CD1c-positive myeloid dendritic cell (primary cell): ENCODE results near the gene BCR.

Source experiments
- DNase-seq: peaks from one replicate; pipeline ENCODE4 v3.0.0-alpha.2; 2016; ENCODE audit errors: extremely low spot score

Gene BCR

DNA sequence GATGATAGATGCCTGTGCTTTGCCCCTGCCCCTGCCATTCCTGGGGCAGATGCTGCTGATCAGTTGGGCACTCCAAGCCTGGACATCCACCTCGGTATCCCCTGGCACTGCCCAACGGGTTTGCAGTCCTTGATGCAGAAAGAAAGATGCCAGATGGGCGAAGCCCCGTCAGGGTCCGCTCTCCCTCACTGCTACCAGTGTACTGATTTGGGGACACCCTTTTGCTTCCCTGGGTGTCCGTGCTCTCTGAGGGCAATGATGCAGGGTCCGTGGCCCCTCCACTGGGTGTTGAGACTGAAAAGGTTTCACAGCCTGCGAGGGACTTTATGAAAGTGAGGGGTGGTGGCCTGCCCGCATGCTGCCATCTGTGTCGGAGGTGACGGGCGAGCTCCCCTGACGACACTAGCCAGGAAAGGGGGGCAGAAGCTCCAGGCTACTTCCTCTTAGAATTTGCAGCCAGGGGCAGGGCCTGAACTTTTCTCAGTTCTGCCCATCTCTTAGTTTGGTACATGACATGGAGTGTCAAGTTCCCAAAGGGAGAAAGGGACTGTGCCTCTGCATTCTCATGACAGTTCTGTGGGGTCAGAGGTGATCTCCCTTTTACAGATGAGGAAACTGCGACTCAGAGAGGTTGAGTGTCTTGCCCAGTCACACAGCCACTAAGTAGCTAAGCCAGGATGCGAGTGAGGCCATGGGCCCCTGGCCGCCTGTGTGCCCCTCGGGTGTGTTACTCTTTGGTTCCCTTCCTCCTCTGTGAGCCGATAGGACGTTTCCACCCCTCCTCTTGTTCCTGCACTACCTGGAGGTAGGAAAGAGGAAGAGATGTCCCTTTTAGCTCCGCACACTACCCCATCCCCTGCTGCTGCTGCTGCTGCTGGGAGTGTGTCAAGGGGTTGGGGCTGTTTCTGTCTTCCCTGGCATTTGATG lies 96.6 kb downstream of the BCR start:
- DNase-seq = peak; percentile 39

DNA sequence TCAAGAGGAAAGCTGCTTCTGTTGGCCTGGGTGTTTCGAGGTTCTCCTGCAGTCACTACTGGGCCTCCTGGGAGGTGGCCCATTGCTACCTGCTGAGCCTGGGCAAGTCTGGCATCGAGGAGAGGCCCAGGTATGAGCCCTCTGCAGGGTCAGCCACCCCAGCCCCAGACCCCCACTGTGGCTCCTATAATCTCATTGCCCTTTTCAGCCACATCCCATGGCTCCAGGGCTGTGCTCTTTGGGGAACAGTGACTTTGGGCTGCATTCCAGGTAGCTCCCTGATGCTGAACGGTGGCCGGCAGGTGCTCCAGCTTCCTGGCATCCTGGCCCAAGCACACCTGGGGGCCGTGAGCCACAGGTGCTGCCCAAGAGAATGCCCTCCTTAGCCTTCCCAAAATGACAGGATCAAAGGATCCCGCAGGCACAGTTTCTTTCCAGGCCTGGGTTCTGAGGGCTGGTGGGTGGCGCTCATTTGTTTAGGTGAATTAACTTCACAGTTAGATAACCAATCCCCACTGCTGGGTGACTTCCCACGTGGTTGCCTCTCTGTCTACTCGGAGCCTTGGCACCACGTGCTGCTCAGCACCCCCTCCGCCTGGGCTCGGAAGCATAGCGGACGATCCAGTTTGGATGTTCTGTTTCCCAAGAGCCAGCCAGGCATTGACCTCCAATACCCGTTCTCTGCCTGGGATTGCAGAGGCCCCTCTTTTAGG lies 97.4 kb downstream of the BCR start:
- no peak for DNase-seq

DNA sequence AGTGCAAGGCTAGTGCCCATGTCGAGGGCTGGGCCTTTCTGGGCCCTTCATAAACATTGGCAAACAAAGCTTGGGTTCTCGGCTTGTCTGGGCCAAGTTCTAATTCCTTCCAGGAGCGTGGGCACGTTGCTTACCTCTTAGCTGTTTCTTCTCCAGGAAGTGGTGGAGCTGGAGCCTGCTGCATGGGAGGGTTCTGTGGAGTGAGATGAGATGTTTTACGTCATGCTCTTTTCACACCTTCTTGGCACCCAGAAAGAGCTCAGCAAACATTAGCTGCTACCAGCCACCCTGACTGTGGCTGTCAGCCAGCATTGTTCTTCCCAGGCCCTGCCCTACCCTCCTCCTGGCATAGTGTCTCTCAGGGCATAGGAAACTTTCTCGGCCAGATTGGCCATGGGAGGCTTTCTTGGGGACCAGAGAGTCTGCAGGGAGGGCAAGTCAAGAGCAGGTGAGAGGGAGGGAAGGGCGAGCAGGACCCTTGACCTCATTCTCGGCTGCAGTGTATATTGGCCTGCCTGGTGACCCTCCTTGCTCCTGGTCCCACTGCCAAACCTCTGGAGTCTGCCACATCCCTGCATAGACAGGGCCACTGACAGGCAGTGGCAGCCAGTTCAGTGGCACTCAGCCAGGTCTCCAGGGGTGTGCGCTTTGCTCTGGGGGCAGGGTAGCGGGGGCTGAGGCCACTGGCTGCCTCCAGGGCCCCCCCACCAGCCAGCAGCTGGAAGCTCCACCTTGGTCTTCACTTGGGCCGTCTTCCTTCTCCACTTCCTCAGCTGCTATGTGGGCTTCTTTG lies 98.8 kb downstream of the BCR start:
- no peak for DNase-seq

- DNase-seq = peak; percentile 17
These were observed 99.5 kb downstream of the BCR start for GRCh38 chr22:23279781-23280180.

GRCh38 chr22:23280356-23281052 lies 100.2 kb downstream of the BCR start:
- no peak for DNase-seq

GRCh38 chr22:23281053-23281405 lies 100.7 kb downstream of the BCR start:
- DNase-seq = no peak

GRCh38 chr22:23281406-23282088 lies 101.2 kb downstream of the BCR start:
- DNase-seq = peak; percentile 80

GRCh38 chr22:23282089-23282501 lies 101.8 kb downstream of the BCR start:
- DNase-seq = peak; percentile 41

GRCh38 chr22:23282516-23282915 lies 102.2 kb downstream of the BCR start:
- DNase-seq = no peak

DNA sequence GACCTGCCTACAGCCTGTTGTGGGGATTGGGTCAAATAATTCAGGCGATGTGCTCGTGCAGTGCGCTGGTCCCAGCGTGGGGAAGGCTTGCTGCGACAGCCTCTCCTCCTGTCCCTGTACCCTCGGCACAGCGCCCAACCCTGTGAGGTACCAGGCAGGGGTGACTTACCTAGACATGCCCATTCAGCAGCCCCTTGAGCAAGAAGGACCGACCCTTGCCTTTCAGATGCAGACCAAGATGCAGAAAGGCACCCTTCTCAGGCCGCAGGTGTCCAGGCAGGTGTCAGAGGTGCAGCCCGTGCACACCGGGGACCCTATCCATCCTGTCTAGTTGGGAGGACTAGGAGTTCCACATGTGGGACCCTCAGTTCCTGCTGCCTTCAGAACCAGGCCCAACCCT lies 102.7 kb downstream of the BCR start:
- DNase-seq = no peak

DNA sequence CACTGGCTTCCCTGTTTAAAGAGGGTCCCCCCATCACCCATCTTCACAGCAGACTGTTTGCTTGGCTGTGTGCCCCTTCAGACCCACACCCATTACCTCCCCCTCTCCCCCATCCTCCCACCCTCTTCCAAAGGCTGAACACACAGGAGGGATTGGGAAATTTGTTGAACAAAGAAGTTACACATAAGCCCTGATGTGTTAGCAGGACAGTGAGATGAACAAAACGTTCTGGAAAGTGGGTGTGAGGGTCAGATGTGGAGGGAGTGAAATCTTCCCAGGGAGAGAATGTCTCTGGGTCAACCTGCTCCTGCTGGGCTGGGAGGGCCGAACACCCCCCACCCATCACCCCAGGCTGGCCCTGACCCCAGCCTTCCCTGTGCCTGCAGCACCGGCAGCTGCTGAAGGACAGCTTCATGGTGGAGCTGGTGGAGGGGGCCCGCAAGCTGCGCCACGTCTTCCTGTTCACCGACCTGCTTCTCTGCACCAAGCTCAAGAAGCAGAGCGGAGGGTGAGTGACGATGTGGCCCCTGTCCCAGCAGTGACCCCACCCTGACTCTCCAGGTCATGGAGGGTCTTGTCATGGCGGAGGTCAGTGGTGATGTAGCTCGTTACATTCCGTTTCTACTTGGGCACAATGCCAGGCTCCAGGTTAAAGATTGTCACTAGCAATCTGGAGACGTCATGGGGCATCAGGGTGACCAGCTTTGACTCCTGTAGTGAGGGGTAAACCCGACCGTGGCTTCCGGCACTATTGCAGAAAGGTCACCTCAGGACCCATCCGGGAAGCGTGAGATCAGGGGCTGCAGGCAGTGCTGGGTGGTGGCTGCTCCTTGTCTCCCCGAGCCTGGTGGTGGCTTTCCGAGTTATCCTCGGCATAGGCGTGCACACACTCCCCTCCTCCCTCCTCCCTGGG lies 103.5 kb downstream of the BCR start:
- no peak for DNase-seq

DNA sequence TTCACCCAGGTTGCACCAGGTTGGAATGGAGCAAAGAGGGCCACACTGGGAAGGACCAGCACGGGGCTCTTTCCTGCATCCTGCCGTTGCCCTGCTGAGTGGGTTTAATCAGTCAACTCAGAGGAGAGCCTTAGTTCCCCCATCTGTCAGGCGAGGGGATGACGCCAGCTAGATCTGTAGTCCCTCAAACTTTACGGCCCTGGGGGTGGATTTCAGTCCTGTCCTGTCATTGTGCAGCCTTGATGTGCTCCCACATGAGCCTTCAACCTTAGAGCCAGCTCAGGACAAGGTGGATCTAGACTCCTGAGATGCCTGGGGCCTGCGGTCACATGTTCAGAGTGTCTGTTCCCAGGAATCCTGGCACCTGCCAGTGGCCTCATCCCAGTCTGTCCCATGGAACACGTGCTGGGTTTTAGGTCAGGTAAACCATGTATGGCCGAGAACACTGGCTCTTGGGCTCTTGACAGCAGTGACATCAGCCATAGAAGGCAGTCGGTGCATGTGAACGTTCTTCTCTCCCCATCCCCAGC lies 104.3 kb downstream of the BCR start:
- DNase-seq = no peak

DNA sequence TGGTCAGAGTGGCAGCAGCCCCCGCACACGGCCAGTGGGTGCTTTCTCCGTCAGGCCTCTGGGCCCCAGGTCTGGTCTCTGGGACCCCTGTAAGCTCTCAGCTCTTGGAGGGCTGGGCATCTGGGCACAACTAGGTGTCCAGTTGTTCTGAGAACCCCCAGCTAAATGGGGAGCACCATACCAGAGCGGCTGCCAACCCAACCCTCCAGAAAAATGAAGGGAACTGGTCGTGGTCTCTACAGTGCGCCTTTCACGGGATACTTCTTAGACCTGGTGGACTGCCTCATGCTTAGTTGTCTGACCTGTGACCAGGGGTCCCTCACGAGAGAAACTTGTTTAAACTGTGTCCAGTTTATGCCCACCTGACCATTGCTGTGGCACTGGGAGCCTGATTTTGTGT lies 104.9 kb downstream of the BCR start:
- no peak for DNase-seq

DNA sequence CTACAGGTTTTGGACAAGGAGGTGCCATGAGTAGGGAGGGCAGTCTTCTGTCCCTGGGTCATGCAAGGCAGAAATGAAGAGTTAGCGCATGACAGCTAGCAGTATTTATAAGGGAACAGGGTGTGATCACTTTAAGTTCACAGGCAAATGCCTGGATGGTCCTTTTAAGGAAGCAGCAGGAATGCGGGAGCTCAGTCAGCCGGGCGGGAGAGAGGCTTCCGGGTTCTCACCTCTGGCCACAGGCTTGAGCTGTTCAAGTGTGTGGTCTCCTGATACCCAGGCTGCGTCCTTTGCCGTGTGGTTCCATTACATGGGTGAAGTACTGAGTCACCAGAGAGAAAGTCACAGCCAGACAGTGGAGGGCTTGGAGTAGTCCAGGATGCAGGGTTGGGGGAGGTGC lies 105.4 kb downstream of the BCR start:
- no peak for DNase-seq

DNA sequence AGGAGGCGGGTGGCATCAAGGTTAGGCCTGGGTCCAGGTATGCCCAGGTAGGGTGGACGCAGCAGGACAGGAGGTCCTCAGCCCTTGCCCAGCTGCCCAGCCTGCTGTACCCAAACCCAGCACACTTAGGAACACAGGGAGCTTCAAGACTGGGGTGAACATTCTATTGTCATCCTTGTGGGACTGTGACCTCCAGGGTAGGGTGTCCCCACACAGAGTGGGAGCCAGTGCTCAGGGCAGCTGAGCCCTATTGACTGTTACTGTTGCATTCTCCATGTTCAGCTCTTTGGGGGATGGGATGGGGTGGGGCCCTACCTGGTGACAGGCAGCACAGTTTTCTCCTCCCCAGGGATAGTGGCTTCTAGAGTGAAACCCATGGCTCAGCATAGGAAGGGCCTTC lies 106.0 kb downstream of the BCR start:
- no peak for DNase-seq

- no peak for DNase-seq
These were observed 107.1 kb downstream of the BCR start for GRCh38 chr22:23287136-23288095.

DNA sequence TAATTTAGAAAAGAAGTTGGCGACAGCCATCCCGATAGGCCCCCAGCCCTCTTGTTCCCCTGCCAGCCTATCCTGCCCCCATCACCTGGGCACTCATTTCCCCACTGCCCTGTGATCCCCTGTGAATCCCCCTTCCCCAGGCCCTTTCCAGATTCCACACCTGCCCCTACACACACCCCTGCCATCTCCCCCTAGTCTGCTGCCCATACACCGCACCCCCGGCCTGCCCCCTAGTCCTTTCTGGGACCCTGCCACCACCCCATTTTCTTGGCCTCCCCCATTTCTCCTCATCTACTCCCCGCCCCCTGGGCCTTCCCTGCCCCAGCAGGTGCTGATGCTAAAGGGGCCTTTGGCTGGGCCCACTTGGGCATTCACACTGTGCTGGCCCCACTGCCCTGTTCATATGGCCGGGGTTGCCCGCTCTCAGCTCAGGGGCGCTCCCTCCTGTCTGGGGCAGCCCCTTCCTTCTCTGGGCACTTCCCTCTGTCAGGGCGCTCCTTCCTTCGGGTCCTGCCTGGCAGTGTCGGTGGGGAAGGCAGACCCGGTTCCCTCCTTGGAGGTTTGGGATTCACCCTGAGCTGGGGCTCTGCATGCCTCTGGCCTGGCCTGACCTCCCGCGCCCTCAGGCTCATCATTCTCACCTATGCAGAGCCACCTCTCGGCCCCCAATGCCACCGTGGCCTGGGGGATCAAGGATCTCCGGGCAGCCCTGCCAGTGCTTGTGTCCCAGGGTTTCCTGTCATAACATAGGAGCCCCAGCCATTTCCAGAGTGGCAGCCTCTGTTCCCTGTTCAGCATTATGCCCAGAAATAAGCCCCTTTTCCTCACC lies 108.2 kb downstream of the BCR start:
- DNase-seq = no peak

GRCh38 chr22:23289130-23289503 lies 108.8 kb downstream of the BCR start:
- DNase-seq = no peak
